ENCODE data around the gene TUBGCP2. TPM values are rescaled to one million over a fixed set of nuclear protein-coding genes. Genes with fewer than 3 reads are reported as not detected.

TUBGCP2 gene
- total RNA-seq, 1 experiment from 2014 or later: 92.2 TPM

GRCh38 chr10:133255323-133255722 lies 53.3 kb downstream of the TUBGCP2 start:
- CTCF ChIA-PET: interaction anchor here (4.0 kb wide), 1 partner anchor 9 kb away, joined by 37 read pairs; no protein-coding TSS in a partner anchor
- intact Hi-C loops (cut with micrococcal nuclease; ENCODE audit: unreplicated experiment): no loop called here
- Histone ChIP-seq H3K27me3 (replicated peaks; ENCODE audit: control insufficient read depth, insufficient read depth, low read length) (no peaks in the 10 kb centered on the region), H3K36me3 (ENCODE audit: control insufficient read depth, insufficient read depth, low read length) (no peaks in the 10 kb centered on the region), H3K4me1 (peaks cover 13% of the 10 kb centered on the region; the same call in 1 of the 2 replicates), H3K4me3 (ENCODE audit: low read depth, low read length) (no peak overlapping the region), H3K9me3 (no peaks in the 10 kb centered on the region)
- DNase-seq: no peak
- no peaks in the 10 kb centered on the region for H3K36me3 Mint-ChIP-seq (ENCODE audit: insufficient read depth, unreplicated experiment)
- no peaks in the 10 kb centered on the region for H3K27me3 Mint-ChIP-seq (ENCODE audit: insufficient read depth, unreplicated experiment)
- BruUV-seq (replicated peaks): no TSS peak
- TF ChIP-seq CTCF (IDR thresholded peaks at IDR 0.05; ENCODE audit: insufficient read depth in 1 of 2, low read depth in 1 of 2, low read length in 1 of 2, severe bottlenecking in 1 of 2, unreplicated experiment in 1 of 2): no peak
- H3K27ac Mint-ChIP-seq (ENCODE audit: unreplicated experiment): no peak overlapping the region
- POLR2A ChIA-PET: no interaction called here
- no peaks in the 10 kb centered on the region for H3K9me3 Mint-ChIP-seq (ENCODE audit: unreplicated experiment)
- no peak overlapping the region for H3K4me3 Mint-ChIP-seq (ENCODE audit: unreplicated experiment)
- peaks cover 20% of the 10 kb centered on the region for H3K4me1 Mint-ChIP-seq (ENCODE audit: low read depth, unreplicated experiment)

GRCh38 chr10:133254421-133255120 lies 54.1 kb downstream of the TUBGCP2 start:
- BruUV-seq (replicated peaks): no TSS peak
- CTCF ChIA-PET: interaction anchor here (4.0 kb wide), 1 partner anchor 9 kb away, joined by 37 read pairs; no protein-coding TSS in a partner anchor

GRCh38 chr10:133253361-133253955 lies 55.2 kb downstream of the TUBGCP2 start:
- TF ChIP-seq CTCF (IDR thresholded peaks at IDR 0.05; ENCODE audit: insufficient read depth in 1 of 2, low read depth in 1 of 2, low read length in 1 of 2, severe bottlenecking in 1 of 2, unreplicated experiment in 1 of 2): no peak
- no peak overlapping the region for H3K4me3 ChIP-seq (ENCODE audit: low read depth, low read length)
- Mint-ChIP-seq H3K9me3 (ENCODE audit: unreplicated experiment) (no peaks in the 10 kb centered on the region), H3K27ac (ENCODE audit: unreplicated experiment) (no peak overlapping the region), H3K4me3 (ENCODE audit: unreplicated experiment) (no peak overlapping the region), H3K4me1 (ENCODE audit: low read depth, unreplicated experiment) (peaks cover 14% of the 10 kb centered on the region), H3K36me3 (ENCODE audit: insufficient read depth, unreplicated experiment) (no peaks in the 10 kb centered on the region), H3K27me3 (ENCODE audit: insufficient read depth, unreplicated experiment) (no peaks in the 10 kb centered on the region)
- no peaks in the 10 kb centered on the region for H3K36me3 ChIP-seq (ENCODE audit: control insufficient read depth, insufficient read depth, low read length)
- BruUV-seq (replicated peaks): no TSS peak
- intact Hi-C loops (cut with micrococcal nuclease; ENCODE audit: unreplicated experiment): no loop called here
- ChIA-PET POLR2A (no interaction called here), CTCF (no interaction called here)
- DNase-seq: no peak
- peaks cover 13% of the 10 kb centered on the region; the same call in 1 of the 2 replicates for H3K4me1 ChIP-seq
- H3K9me3 ChIP-seq: no peaks in the 10 kb centered on the region
- H3K27me3 ChIP-seq (replicated peaks; ENCODE audit: control insufficient read depth, insufficient read depth, low read length): no peaks in the 10 kb centered on the region

More at GRCh38 chr10:133254421-133255120, 54.1 kb downstream of the TUBGCP2 start:
- H3K4me3 Mint-ChIP-seq (ENCODE audit: unreplicated experiment): no peak overlapping the region
- Histone ChIP-seq H3K36me3 (ENCODE audit: control insufficient read depth, insufficient read depth, low read length) (no peaks in the 10 kb centered on the region), H3K27me3 (replicated peaks; ENCODE audit: control insufficient read depth, insufficient read depth, low read length) (no peaks in the 10 kb centered on the region), H3K4me3 (ENCODE audit: low read depth, low read length) (no peak overlapping the region), H3K4me1 (peaks cover 13% of the 10 kb centered on the region; the same call in 1 of the 2 replicates), H3K9me3 (no peaks in the 10 kb centered on the region)
- no peaks in the 10 kb centered on the region for H3K36me3 Mint-ChIP-seq (ENCODE audit: insufficient read depth, unreplicated experiment)
- no peak for TF ChIP-seq CTCF (IDR thresholded peaks at IDR 0.05; ENCODE audit: insufficient read depth in 1 of 2, low read depth in 1 of 2, low read length in 1 of 2, severe bottlenecking in 1 of 2, unreplicated experiment in 1 of 2)
- H3K9me3 Mint-ChIP-seq (ENCODE audit: unreplicated experiment): no peaks in the 10 kb centered on the region
- DNase-seq: no peak
- POLR2A ChIA-PET: interaction anchor here (0.5 kb wide), 1 partner anchor 100 kb away, joined by 4 read pairs; no protein-coding TSS in a partner anchor
- H3K27me3 Mint-ChIP-seq (ENCODE audit: insufficient read depth, unreplicated experiment): no peaks in the 10 kb centered on the region
- no peak overlapping the region for H3K27ac Mint-ChIP-seq (ENCODE audit: unreplicated experiment)
- H3K4me1 Mint-ChIP-seq (ENCODE audit: low read depth, unreplicated experiment): peaks cover 20% of the 10 kb centered on the region
- intact Hi-C loops (cut with micrococcal nuclease; ENCODE audit: unreplicated experiment): no loop called here
